Measurements from ENCODE around the gene LZIC. TPM values are rescaled to one million over a fixed set of nuclear protein-coding genes. Genes with fewer than 3 reads are reported as not detected.
A peak's percentile ranks its signal among the peaks of the same experiment; 100 is the strongest.

Gene LZIC
- total and polyA plus RNA-seq, 9 of the 15 experiments (the other 6 are each of a cell fraction or from before 2014, with no cell fraction given) = 32.9 to 109 (median 61.7) TPM

DNA sequence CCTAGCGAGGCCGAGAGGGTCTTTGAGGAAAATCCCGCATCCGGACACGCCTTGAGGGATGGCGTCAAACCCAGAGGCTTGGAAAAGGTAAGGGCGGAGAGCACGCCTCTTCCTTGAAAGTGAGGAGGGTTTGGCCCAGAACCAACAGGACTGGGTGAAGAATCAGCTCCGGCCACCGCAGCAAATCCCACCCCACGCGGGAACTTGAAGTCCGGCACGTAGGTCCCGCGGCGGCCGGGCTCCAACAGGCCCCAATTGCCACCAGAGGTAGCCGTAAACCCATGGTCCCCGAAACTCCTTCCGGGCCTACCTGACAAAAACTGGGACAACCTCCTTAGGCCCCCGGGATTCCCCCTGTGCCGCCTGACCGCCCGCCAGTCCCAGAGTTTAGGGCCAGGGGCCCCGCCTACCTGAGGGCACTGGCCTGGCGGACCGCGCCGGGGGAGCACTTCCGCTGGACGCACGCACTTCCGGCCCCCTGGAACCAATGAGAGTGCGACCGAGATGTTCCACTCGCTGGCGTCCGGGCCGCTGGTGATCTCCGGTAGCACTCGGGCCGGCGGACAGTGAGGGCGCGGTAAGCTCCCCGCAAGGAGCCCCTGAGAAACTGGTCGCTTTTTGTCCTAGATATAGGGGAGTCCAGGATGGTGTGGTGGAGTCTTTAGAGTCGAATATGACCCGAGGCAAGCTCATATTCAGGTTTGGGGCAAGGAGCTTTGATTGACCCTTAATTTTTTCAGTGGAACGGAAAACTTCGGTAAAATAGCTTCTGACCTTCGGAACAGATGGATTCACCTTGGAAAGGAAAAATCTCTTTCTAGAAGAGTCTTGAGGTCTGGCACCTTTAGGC, at the start of gene LZIC, which contains the start of gene NMNAT1 (continued):
- TF ChIP-seq, protein P1, sequence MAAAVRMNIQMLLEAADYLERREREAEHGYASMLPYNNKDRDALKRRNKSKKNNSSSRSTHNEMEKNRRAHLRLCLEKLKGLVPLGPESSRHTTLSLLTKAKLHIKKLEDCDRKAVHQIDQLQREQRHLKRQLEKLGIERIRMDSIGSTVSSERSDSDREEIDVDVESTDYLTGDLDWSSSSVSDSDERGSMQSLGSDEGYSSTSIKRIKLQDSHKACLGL (CRISPR knock-in tag; IDR thresholded peaks at IDR 0.05; ENCODE audit: borderline replicate concordance, poor library complexity, severe bottlenecking) = peak; percentile 62
- peak; percentile 23; the same call in 1 of the 2 replicates for TF ChIP-seq ZNF239 (CRISPR knock-in tag; IDR thresholded peaks at IDR 0.05)
- TF ChIP-seq ZNF282 (CRISPR knock-in tag; IDR thresholded peaks at IDR 0.05) = peak; percentile 17; the same call in 1 of the 2 replicates
- TF ChIP-seq SMARCA4 (IDR thresholded peaks at IDR 0.05) = no peak
- TF ChIP-seq ZNF507 (tag; conservative IDR thresholded peaks at IDR 0.05) = no peak
- peak; percentile 85 for TF ChIP-seq ZBTB1 (CRISPR knock-in tag; IDR thresholded peaks at IDR 0.05; ENCODE audit: borderline replicate concordance, low read depth)

DNA sequence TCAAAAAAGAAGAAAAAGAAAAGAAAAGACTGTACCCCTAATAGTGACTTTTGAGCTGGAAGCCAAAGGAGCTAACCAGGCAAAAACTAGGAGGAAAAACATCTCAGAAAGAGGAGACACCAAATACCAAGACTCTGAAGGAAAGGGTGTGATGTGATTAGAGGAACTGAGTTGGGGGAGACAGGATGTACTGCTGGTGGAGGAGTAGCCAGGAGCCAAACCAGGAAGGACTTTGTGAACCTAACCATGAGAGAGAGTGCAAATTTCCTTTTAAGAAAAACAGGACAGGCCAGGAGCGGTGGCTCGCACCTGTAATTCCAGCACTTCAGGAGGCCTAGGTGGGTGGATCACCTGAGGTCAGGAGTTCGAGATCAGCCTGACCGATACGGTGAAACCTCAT, 49.7 kb upstream of the LZIC start:
- CTCF ChIA-PET (ENCODE audit: low intra/inter-chr PET ratio) = no interaction called here
- Histone ChIP-seq H3K9me1 (ENCODE audit: control insufficient read depth, insufficient read depth, low read length) (no peaks in the 10 kb centered on the region), H2AFZ (ENCODE audit: low read depth, low read length) (no peak overlapping the region), H3K79me2 (ENCODE audit: control insufficient read depth, insufficient read depth, low read length) (no peaks in the 10 kb centered on the region), H3K9ac (ENCODE audit: insufficient read depth in 1 of 2, low read depth in 2 of 2, low read length in 2 of 2) (no peak overlapping the region), H3K4me1 (replicated peaks in 1 of 2; ENCODE audit: control insufficient read depth in 2 of 2, insufficient read depth in 2 of 2, low read length in 2 of 2) (peaks cover 0 to 12% of the 10 kb centered on the region in 2 experiments; a peak in 1 of 5 replicates), H4K20me1 (replicated peaks; ENCODE audit: control insufficient read depth, insufficient read depth, low read length) (no peaks in the 10 kb centered on the region), H3K4me3 (no peak overlapping the region), H3K27ac (ENCODE audit: extremely low read depth, low read depth, low read length) (no peak overlapping the region), H3K27me3 (ENCODE audit: control insufficient read depth in 2 of 2, insufficient read depth in 2 of 2, low read length in 2 of 2) (peaks cover 10 to 18% of the 10 kb centered on the region in 2 experiments; a peak in 4 of 5 replicates), H3K4me2 (ENCODE audit: insufficient read depth, low read length) (no peak overlapping the region), H3K9me3 (replicated peaks; ENCODE audit: control insufficient read depth, insufficient read depth, low read depth, low read length) (no peaks in the 10 kb centered on the region), H3K36me3 (ENCODE audit: control insufficient read depth, insufficient read depth, low read length) (no peaks in the 10 kb centered on the region)
- DNase-seq (ENCODE audit: extremely low read depth in 1 of 4, low spot score in 3 of 4) = no peak
- 17% methylated on average over 5 of the region's 5 CpGs for WGBS (ENCODE audit: insufficient coverage, low coverage, missing lambda C conversion rate)
- no peak for FAIRE-seq
- POLR2A ChIA-PET = interaction anchor here (0.5 to 1.4 kb wide), 4 partner anchors 8 to 198 kb away, joined by 3 to 6 read pairs (median 4); no protein-coding TSS in a partner anchor
- intact Hi-C loops (cut with micrococcal nuclease) (no loop called here), in situ Hi-C loops (cut with MboI) (no loop called here)
- ATAC-seq = no peak
- no TSS peak for BruUV-seq (replicated peaks)
- TF ChIP-seq RB1 (IDR thresholded peaks at IDR 0.05; ENCODE audit: low read depth) = no peak
- no peak for TF ChIP-seq ZNF507 (tag; conservative IDR thresholded peaks at IDR 0.05)
- no peak for TF ChIP-seq STAT5B (CRISPR knock-in tag; IDR thresholded peaks at IDR 0.05)
- no peak for TF ChIP-seq THRAP3 (IDR thresholded peaks at IDR 0.05; ENCODE audit: borderline replicate concordance)
- no peak for TF ChIP-seq TRIM24 (IDR thresholded peaks at IDR 0.05)
- no peak for TF ChIP-seq SPI1 (IDR thresholded peaks at IDR 0.05; ENCODE audit: borderline replicate concordance, low read depth, low read length)
- TF ChIP-seq KAT7 (CRISPR knock-in tag; IDR thresholded peaks at IDR 0.05; ENCODE audit: borderline replicate concordance) = no peak
- TF ChIP-seq POLR2B (IDR thresholded peaks at IDR 0.05; ENCODE audit: low read depth, partially characterized antibody) = no peak
- no peak for TF ChIP-seq ZNF699 (CRISPR knock-in tag; IDR thresholded peaks at IDR 0.05; ENCODE audit: insufficient replicate concordance)
- no peak for TF ChIP-seq ETS2 (tag; IDR thresholded peaks at IDR 0.05; ENCODE audit: borderline replicate concordance, poor library complexity, severe bottlenecking)
- TF ChIP-seq NFATC3 (IDR thresholded peaks at IDR 0.05) = no peak
- TF ChIP-seq SMAD2 (IDR thresholded peaks at IDR 0.05; ENCODE audit: low read depth, low read length) = no peak
- TF ChIP-seq, protein P2, sequence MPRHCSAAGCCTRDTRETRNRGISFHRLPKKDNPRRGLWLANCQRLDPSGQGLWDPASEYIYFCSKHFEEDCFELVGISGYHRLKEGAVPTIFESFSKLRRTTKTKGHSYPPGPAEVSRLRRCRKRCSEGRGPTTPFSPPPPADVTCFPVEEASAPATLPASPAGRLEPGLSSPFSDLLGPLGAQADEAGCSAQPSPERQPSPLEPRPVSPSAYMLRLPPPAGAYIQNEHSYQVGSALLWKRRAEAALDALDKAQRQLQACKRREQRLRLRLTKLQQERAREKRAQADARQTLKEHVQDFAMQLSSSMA (CRISPR knock-in tag; IDR thresholded peaks at IDR 0.05) = no peak
- TF ChIP-seq, protein P3, sequence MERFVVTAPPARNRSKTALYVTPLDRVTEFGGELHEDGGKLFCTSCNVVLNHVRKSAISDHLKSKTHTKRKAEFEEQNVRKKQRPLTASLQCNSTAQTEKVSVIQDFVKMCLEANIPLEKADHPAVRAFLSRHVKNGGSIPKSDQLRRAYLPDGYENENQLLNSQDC (CRISPR knock-in tag; IDR thresholded peaks at IDR 0.05) = no peak
- TF ChIP-seq DACH1 (IDR thresholded peaks at IDR 0.05; ENCODE audit: partially characterized antibody) = no peak
- TF ChIP-seq HNRNPL (IDR thresholded peaks at IDR 0.05; ENCODE audit: low read depth, low read length) = no peak

All from K562 (cell line).